HEK293 (cell line): ENCODE results near the gene MTX1.

Experiments
- BCL11A ChIP-seq: fragments of 450-650 bp; formaldehyde crosslinking; IDR thresholded peaks from 2 replicates; pipeline ENCODE4 v1.5.1; 2016; ENCODE audit warnings: low read depth, missing biosample characterization, missing genetic modification characterization
- GLIS2 ChIP-seq: fragments of 450-650 bp; formaldehyde crosslinking; IDR thresholded peaks from 2 replicates; pipeline ENCODE4 v1.5.1; 2016; ENCODE audit warnings: missing biosample characterization, missing genetic modification characterization
- KLF9 ChIP-seq: fragments of 450-650 bp; formaldehyde crosslinking; IDR thresholded peaks from 2 replicates; pipeline ENCODE4 v1.5.1; 2016; ENCODE audit warnings: missing biosample characterization, missing genetic modification characterization, low read depth
- SCRT2 ChIP-seq: fragments of 450-650 bp; formaldehyde crosslinking; IDR thresholded peaks from 2 replicates; pipeline ENCODE4 v1.5.1; 2016; ENCODE audit warnings: missing biosample characterization, missing genetic modification characterization
- SP3 ChIP-seq: fragments of 450-650 bp; formaldehyde crosslinking; IDR thresholded peaks from 2 replicates; pipeline ENCODE4 v1.5.1; 2016; ENCODE audit warnings: missing biosample characterization, missing genetic modification characterization
- SP7 ChIP-seq: fragments of 450-650 bp; formaldehyde crosslinking; IDR thresholded peaks from 2 replicates; pipeline ENCODE4 v1.5.1; 2016; ENCODE audit warnings: missing biosample characterization, missing genetic modification characterization
- YY2 ChIP-seq: fragments of 450-650 bp; formaldehyde crosslinking; IDR thresholded peaks from 2 replicates; pipeline ENCODE4 v1.5.1; 2016; ENCODE audit warnings: missing biosample characterization, missing genetic modification characterization
- ZBTB20 ChIP-seq: fragments of 450-650 bp; formaldehyde crosslinking; IDR thresholded peaks from 2 replicates; pipeline ENCODE4 v1.5.1; 2016; ENCODE audit warnings: missing biosample characterization, missing genetic modification characterization
- ZBTB48 ChIP-seq: fragments of 450-650 bp; formaldehyde crosslinking; IDR thresholded peaks from 2 replicates; pipeline ENCODE4 v1.5.1; 2016; ENCODE audit warnings: missing biosample characterization, missing genetic modification characterization
- ZEB2 ChIP-seq: fragments of 450-650 bp; formaldehyde crosslinking; IDR thresholded peaks from 2 replicates; pipeline ENCODE4 v1.5.1; 2016; ENCODE audit warnings: missing biosample characterization, missing genetic modification characterization
- ZFP69B ChIP-seq: fragments of 450-650 bp; formaldehyde crosslinking; IDR thresholded peaks from 2 replicates; pipeline ENCODE4 v1.5.1; 2016; ENCODE audit warnings: missing biosample characterization, missing genetic modification characterization
- ZNF211 ChIP-seq: fragments of 450-650 bp; formaldehyde crosslinking; IDR thresholded peaks from 2 replicates; pipeline ENCODE4 v1.5.1; 2016; ENCODE audit warnings: low read depth, missing biosample characterization, missing genetic modification characterization
- ZNF335 ChIP-seq: fragments of 450-650 bp; formaldehyde crosslinking; conservative IDR thresholded peaks from 2 replicates; pipeline ENCODE4 v1.5.1; 2016; ENCODE audit warnings: missing biosample characterization, missing genetic modification characterization
- ZNF341 ChIP-seq: fragments of 450-650 bp; formaldehyde crosslinking; IDR thresholded peaks from 2 replicates; pipeline ENCODE4; 2016; ENCODE audit warnings: low read depth, missing biosample characterization, missing genetic modification characterization
- ZNF350 ChIP-seq: fragments of 450-650 bp; formaldehyde crosslinking; IDR thresholded peaks from 2 replicates; pipeline ENCODE4 v1.5.0; 2017; ENCODE audit warnings: missing biosample characterization, mild to moderate bottlenecking, missing genetic modification characterization
- ZNF394 ChIP-seq: fragments of 450-650 bp; formaldehyde crosslinking; IDR thresholded peaks from 2 replicates; pipeline ENCODE4 v1.5.1; 2016; ENCODE audit warnings: missing biosample characterization, missing genetic modification characterization, mild to moderate bottlenecking, moderate library complexity, borderline replicate concordance
- ZNF501 ChIP-seq: fragments of 450-650 bp; formaldehyde crosslinking; IDR thresholded peaks from 2 replicates; pipeline ENCODE4 v1.5.1; 2016; ENCODE audit warnings: missing biosample characterization, missing genetic modification characterization
- ZNF544 ChIP-seq: fragments of 450-650 bp; formaldehyde crosslinking; IDR thresholded peaks from 2 replicates; pipeline ENCODE4 v1.5.0; 2017; ENCODE audit warnings: missing biosample characterization, missing genetic modification characterization
- ZNF600 ChIP-seq: fragments of 450-650 bp; formaldehyde crosslinking; IDR thresholded peaks from 2 replicates; pipeline ENCODE4 v1.5.1; 2016; ENCODE audit warnings: missing biosample characterization, missing genetic modification characterization
- ZNF76 ChIP-seq: fragments of 450-650 bp; formaldehyde crosslinking; IDR thresholded peaks from 2 replicates; pipeline ENCODE4; 2016; ENCODE audit warnings: low read depth, missing biosample characterization, missing genetic modification characterization, borderline replicate concordance
- ZNF777 ChIP-seq: fragments of 450-650 bp; formaldehyde crosslinking; IDR thresholded peaks from 2 replicates; pipeline ENCODE4 v1.5.1; 2017; ENCODE audit warnings: missing biosample characterization, missing genetic modification characterization, borderline replicate concordance
- ZNF843 ChIP-seq: fragments of 450-650 bp; formaldehyde crosslinking; IDR thresholded peaks from 2 replicates; pipeline ENCODE4 v1.5.1; 2016; ENCODE audit warnings: missing biosample characterization, missing genetic modification characterization
- ZXDB ChIP-seq: fragments of 450-650 bp; formaldehyde crosslinking; IDR thresholded peaks from 2 replicates; pipeline ENCODE4 v1.5.1; 2016; ENCODE audit warnings: missing biosample characterization, missing genetic modification characterization
- TF ChIP-seq, protein P1 (sequence below): fragments of 450-650 bp; formaldehyde crosslinking; IDR thresholded peaks from 2 replicates; pipeline ENCODE4 v1.5.1; 2016; ENCODE audit warnings: missing biosample characterization, missing genetic modification characterization
- TF ChIP-seq, protein P2 (sequence below): fragments of 450-650 bp; formaldehyde crosslinking; IDR thresholded peaks from 2 replicates; pipeline ENCODE4 v1.5.1; 2016; ENCODE audit warnings: missing biosample characterization, missing genetic modification characterization
- TF ChIP-seq, protein P3 (sequence below): fragments of 450-650 bp; formaldehyde crosslinking; IDR thresholded peaks from 2 replicates; pipeline ENCODE4 v1.5.1; 2017; ENCODE audit warnings: missing biosample characterization, missing genetic modification characterization
- TF ChIP-seq, protein P4 (sequence below): fragments of 450-650 bp; formaldehyde crosslinking; IDR thresholded peaks from 2 replicates; pipeline ENCODE4 v1.5.1; 2017; ENCODE audit warnings: missing biosample characterization, missing genetic modification characterization

Gene MTX1

GRCh38 chr1:155173478-155174323 lies 34.8 kb upstream of the MTX1 start, which contains the start of gene TRIM46 (continued):
- TF ChIP-seq, protein P1, sequence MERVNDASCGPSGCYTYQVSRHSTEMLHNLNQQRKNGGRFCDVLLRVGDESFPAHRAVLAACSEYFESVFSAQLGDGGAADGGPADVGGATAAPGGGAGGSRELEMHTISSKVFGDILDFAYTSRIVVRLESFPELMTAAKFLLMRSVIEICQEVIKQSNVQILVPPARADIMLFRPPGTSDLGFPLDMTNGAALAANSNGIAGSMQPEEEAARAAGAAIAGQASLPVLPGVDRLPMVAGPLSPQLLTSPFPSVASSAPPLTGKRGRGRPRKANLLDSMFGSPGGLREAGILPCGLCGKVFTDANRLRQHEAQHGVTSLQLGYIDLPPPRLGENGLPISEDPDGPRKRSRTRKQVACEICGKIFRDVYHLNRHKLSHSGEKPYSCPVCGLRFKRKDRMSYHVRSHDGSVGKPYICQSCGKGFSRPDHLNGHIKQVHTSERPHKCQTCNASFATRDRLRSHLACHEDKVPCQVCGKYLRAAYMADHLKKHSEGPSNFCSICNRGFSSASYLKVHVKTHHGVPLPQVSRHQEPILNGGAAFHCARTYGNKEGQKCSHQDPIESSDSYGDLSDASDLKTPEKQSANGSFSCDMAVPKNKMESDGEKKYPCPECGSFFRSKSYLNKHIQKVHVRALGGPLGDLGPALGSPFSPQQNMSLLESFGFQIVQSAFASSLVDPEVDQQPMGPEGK (tag by site-specific recombination) = peak; percentile 84
- peak; percentile 100 for TF ChIP-seq ZNF600 (tag by site-specific recombination)
- TF ChIP-seq, protein P2, sequence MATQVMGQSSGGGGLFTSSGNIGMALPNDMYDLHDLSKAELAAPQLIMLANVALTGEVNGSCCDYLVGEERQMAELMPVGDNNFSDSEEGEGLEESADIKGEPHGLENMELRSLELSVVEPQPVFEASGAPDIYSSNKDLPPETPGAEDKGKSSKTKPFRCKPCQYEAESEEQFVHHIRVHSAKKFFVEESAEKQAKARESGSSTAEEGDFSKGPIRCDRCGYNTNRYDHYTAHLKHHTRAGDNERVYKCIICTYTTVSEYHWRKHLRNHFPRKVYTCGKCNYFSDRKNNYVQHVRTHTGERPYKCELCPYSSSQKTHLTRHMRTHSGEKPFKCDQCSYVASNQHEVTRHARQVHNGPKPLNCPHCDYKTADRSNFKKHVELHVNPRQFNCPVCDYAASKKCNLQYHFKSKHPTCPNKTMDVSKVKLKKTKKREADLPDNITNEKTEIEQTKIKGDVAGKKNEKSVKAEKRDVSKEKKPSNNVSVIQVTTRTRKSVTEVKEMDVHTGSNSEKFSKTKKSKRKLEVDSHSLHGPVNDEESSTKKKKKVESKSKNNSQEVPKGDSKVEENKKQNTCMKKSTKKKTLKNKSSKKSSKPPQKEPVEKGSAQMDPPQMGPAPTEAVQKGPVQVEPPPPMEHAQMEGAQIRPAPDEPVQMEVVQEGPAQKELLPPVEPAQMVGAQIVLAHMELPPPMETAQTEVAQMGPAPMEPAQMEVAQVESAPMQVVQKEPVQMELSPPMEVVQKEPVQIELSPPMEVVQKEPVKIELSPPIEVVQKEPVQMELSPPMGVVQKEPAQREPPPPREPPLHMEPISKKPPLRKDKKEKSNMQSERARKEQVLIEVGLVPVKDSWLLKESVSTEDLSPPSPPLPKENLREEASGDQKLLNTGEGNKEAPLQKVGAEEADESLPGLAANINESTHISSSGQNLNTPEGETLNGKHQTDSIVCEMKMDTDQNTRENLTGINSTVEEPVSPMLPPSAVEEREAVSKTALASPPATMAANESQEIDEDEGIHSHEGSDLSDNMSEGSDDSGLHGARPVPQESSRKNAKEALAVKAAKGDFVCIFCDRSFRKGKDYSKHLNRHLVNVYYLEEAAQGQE (tag by site-specific recombination) = peak; percentile 20
- TF ChIP-seq ZNF394 (tag by site-specific recombination) = peak; percentile 63; the same call in 1 of the 2 replicates
- TF ChIP-seq SP7 = peak; percentile 56
- TF ChIP-seq ZEB2 (tag by site-specific recombination) = peak; percentile 76
- 0 out of 2 replicates have a peak, but pooled peaks have one; percentile 24 for TF ChIP-seq KLF9
- TF ChIP-seq YY2 (tag by site-specific recombination) = peak; percentile 33; the same call in 1 of the 2 replicates
- TF ChIP-seq SCRT2 (tag by site-specific recombination) = peak; percentile 80
- TF ChIP-seq ZNF211 (tag by site-specific recombination) = no peak
- 0 out of 2 replicates have a peak, but pooled peaks have one; percentile 17 for TF ChIP-seq ZFP69B (tag by site-specific recombination)
- no peak for TF ChIP-seq ZNF544 (tag by site-specific recombination)
- peak; percentile 75 for TF ChIP-seq ZBTB20
- 0 out of 2 replicates have a peak, but pooled peaks have one; percentile 11 for TF ChIP-seq ZBTB48
- TF ChIP-seq, protein P3, sequence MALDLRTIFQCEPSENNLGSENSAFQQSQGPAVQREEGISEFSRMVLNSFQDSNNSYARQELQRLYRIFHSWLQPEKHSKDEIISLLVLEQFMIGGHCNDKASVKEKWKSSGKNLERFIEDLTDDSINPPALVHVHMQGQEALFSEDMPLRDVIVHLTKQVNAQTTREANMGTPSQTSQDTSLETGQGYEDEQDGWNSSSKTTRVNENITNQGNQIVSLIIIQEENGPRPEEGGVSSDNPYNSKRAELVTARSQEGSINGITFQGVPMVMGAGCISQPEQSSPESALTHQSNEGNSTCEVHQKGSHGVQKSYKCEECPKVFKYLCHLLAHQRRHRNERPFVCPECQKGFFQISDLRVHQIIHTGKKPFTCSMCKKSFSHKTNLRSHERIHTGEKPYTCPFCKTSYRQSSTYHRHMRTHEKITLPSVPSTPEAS (tag by site-specific recombination) = 0 out of 2 replicates have a peak, but pooled peaks have one; percentile 1
- TF ChIP-seq SP3 (tag by site-specific recombination) = peak; percentile 33; the same call in 1 of the 2 replicates
- 0 out of 2 replicates have a peak, but pooled peaks have one; percentile 30 for TF ChIP-seq ZNF76 (tag by site-specific recombination)
- TF ChIP-seq, protein P4, sequence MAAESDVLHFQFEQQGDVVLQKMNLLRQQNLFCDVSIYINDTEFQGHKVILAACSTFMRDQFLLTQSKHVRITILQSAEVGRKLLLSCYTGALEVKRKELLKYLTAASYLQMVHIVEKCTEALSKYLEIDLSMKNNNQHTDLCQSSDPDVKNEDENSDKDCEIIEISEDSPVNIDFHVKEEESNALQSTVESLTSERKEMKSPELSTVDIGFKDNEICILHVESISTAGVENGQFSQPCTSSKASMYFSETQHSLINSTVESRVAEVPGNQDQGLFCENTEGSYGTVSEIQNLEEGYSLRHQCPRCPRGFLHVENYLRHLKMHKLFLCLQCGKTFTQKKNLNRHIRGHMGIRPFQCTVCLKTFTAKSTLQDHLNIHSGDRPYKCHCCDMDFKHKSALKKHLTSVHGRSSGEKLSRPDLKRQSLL (tag by site-specific recombination) = 0 out of 2 replicates have a peak, but pooled peaks have one; percentile 22
- TF ChIP-seq ZNF350 = no peak
- peak; percentile 23; the same call in 1 of the 2 replicates for TF ChIP-seq ZXDB (tag by site-specific recombination)
- TF ChIP-seq GLIS2 (tag by site-specific recombination) = peak; percentile 91
- peak; percentile 90 for TF ChIP-seq ZNF341 (tag by site-specific recombination)
- peak; percentile 36; the same call in 1 of the 2 replicates for TF ChIP-seq BCL11A (tag by site-specific recombination)
- peak; percentile 90 for TF ChIP-seq ZNF335
- peak; percentile 50 for TF ChIP-seq ZNF843 (tag by site-specific recombination)
- TF ChIP-seq ZNF777 (tag by site-specific recombination) = peak; percentile 89
- peak; percentile 30; the same call in 1 of the 2 replicates for TF ChIP-seq ZNF501 (tag by site-specific recombination)
